ENCODE data around the gene HOXD12. TPM values are rescaled to one million over a fixed set of nuclear protein-coding genes. Genes with fewer than 3 reads are reported as not detected.

HOXD12 gene
- total and polyA plus RNA-seq, 5 experiments from 2014 or later = not detected

- H3K36me3 Mint-ChIP-seq = no peaks in the 10 kb centered on the region
- peaks cover 65 to 100% (median 87%) of the 10 kb centered on the region in 5 donors for H3K27me3 Mint-ChIP-seq
- H3K4me1 Mint-ChIP-seq = peaks cover 4 to 21% (median 11%) of the 10 kb centered on the region in 4 donors
These were observed 46.5 kb downstream of the HOXD12 start for GRCh38 chr2:176146101-176146500.

GRCh38 chr2:176146645-176147044, 47.0 kb downstream of the HOXD12 start:
- Mint-ChIP-seq H3K27ac (no peak overlapping the region), H3K4me3 (no peak overlapping the region), H3K9me3 (peaks cover 0 to 7% (median 0%) of the 10 kb centered on the region in 9 donors), H3K4me1 (peaks cover 4 to 17% (median 8%) of the 10 kb centered on the region in 4 donors), H3K27me3 (peaks cover 63 to 100% (median 87%) of the 10 kb centered on the region in 5 donors), H3K36me3 (no peaks in the 10 kb centered on the region)
- DNase-seq (no peak), ATAC-seq (no peak)
- POLR2A ChIA-PET = interaction anchor here (0.5 kb wide), 1 partner anchor 14 kb away, joined by 3 read pairs; no protein-coding TSS in a partner anchor

More at GRCh38 chr2:176146101-176146500, 46.5 kb downstream of the HOXD12 start:
- ATAC-seq (no peak), DNase-seq (no peak)
- POLR2A ChIA-PET = interaction anchor here (0.5 kb wide), 1 partner anchor 13 kb away, joined by 3 read pairs; no protein-coding TSS in a partner anchor
- Mint-ChIP-seq H3K27ac (no peak overlapping the region), H3K9me3 (peaks cover 0 to 9% (median 0%) of the 10 kb centered on the region in 9 donors), H3K4me3 (no peak overlapping the region)

- POLR2A ChIA-PET = no interaction called here
- H3K36me3 Mint-ChIP-seq = no peaks in the 10 kb centered on the region
- ATAC-seq = no peak
These were observed 47.7 kb downstream of the HOXD12 start for GRCh38 chr2:176147210-176147799.

DNA sequence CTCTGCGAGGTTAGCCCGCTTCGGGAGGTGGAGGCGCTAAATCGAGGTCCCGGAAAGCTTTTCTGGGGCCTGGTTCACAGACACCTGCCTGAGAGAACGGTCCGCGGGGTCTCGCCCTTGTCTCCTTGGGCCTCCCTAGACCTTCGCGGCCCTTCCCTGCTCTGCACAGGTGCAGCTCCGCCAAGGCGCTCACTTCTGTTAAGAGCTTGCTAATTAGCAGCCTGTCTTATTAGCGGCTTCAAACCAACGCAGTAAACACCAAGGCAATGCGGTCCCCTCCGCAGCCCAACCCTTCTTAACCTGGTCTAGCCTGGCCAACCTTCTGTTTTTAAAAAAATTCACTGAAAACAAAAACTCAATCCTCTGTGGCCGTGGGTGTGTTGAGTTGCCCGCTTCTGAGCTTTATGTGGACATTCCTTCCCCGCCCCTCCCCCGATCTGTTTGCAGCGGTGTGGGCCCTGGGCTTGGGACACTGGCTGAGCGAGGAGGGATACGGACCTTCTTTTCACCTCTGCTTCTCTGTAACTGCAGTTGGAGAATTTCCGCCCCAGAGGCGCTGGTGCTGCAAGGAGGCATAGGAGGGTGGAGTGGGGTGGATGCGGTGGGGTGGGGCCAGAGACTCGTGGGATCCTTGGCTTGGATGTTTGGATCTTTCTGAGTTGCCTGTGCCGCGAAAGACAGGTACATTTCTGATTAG, 48.4 kb downstream of the HOXD12 start:
- peaks cover 4 to 18% (median 11%) of the 10 kb centered on the region in 4 donors for H3K4me1 Mint-ChIP-seq
- peak overlapping the region in 3 of 10 donors; percentile 9 to 55 (median 50) for H3K4me3 Mint-ChIP-seq
- H3K36me3 Mint-ChIP-seq = no peaks in the 10 kb centered on the region
- peak overlapping the region in 1 of 10 donors; percentile 69 for H3K27ac Mint-ChIP-seq
- POLR2A ChIA-PET = no interaction called here
- DNase-seq (no peak), ATAC-seq (no peak)
- peaks cover 60 to 96% (median 79%) of the 10 kb centered on the region in 5 donors for H3K27me3 Mint-ChIP-seq
- H3K9me3 Mint-ChIP-seq = peaks cover 0 to 7% (median 0%) of the 10 kb centered on the region in 9 donors

More at GRCh38 chr2:176147210-176147799, 47.7 kb downstream of the HOXD12 start:
- peak overlapping the region in 2 of 10 donors; percentile 9 to 38 for H3K4me3 Mint-ChIP-seq
- H3K4me1 Mint-ChIP-seq = peaks cover 4 to 17% (median 9%) of the 10 kb centered on the region in 4 donors
- H3K9me3 Mint-ChIP-seq = peaks cover 0 to 7% (median 0%) of the 10 kb centered on the region in 9 donors
- DNase-seq = no peak
- no peak overlapping the region for H3K27ac Mint-ChIP-seq
- peaks cover 60 to 96% (median 80%) of the 10 kb centered on the region in 5 donors for H3K27me3 Mint-ChIP-seq

DNA sequence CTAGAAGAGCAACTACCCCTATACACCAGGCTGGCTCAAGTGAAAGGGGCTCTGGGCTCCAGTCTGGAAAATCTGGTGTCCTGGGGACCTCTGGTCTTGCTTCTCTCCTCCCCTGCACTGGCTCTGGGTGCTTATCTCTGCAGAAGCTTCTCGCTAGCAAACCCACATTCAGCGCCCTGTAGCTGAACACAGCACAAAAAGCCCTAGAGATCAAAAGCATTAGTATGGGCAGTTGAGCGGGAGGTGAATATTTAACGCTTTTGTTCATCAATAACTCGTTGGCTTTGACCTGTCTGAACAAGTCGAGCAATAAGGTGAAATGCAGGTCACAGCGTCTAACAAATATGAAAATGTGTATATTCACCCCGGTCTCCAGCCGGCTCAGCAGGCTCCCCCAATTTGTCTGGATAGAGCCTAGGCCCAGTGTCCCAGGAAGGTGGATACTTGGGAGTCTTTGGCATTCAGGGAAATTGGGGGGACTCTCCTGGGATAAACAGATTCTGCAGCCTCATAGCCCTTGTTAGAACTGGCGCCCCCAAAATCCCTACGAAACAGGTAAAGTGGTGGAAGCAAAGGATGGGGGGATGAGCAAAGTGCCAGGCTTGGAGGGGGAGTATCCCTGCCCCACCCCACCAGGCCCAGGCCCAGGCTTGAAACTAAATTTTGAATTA, 49.3 kb downstream of the HOXD12 start:
- Mint-ChIP-seq H3K4me1 (peaks cover 4 to 18% (median 11%) of the 10 kb centered on the region in 4 donors), H3K27me3 (peaks cover 56 to 96% (median 79%) of the 10 kb centered on the region in 5 donors), H3K27ac (no peak overlapping the region), H3K9me3 (peaks cover 0 to 7% (median 0%) of the 10 kb centered on the region in 9 donors), H3K36me3 (no peaks in the 10 kb centered on the region), H3K4me3 (no peak overlapping the region)
- no peak for DNase-seq
- POLR2A ChIA-PET = no interaction called here
- no peak for ATAC-seq

DNA sequence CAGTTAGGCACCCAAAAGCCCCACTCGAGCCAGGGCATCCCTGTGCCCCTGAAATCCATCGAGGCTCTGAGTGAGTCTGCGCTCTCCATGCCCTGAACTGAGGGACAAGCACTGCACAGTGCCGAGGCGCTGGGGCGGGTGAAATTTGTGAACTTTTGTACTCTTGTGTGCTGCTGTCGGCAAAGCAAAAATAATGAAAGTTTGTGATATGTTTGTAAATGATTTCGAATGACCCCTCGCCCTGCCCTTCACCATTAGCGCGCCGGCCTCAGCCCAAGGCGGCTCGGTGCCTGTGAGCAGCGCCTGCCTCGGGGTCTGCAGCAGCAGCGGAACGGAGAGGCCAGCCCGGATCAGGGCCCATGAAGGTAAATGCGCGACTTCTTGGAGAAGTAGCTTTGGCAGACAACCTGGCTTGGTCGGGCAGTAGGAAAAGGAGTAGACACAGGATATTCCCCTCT, 49.9 kb downstream of the HOXD12 start:
- ATAC-seq = no peak
- Mint-ChIP-seq H3K4me3 (peak overlapping the region in 1 of 10 donors; percentile 36), H3K4me1 (peaks cover 4 to 18% (median 11%) of the 10 kb centered on the region in 4 donors), H3K27me3 (peaks cover 57 to 96% (median 82%) of the 10 kb centered on the region in 5 donors), H3K9me3 (peaks cover 0 to 7% (median 0%) of the 10 kb centered on the region in 9 donors), H3K27ac (no peak overlapping the region), H3K36me3 (no peaks in the 10 kb centered on the region)
- POLR2A ChIA-PET = no interaction called here
- no peak for DNase-seq

- no peak for ATAC-seq
- H3K9me3 Mint-ChIP-seq = peaks cover 0 to 7% (median 0%) of the 10 kb centered on the region in 9 donors
- POLR2A ChIA-PET = no interaction called here
- H3K27ac Mint-ChIP-seq = peak overlapping the region in 1 of 10 donors; percentile 2
- peak overlapping the region in 2 of 10 donors; percentile 29 to 36 for H3K4me3 Mint-ChIP-seq
- H3K36me3 Mint-ChIP-seq = no peaks in the 10 kb centered on the region
- no peak for DNase-seq
- H3K4me1 Mint-ChIP-seq = peaks cover 4 to 18% (median 11%) of the 10 kb centered on the region in 4 donors
- H3K27me3 Mint-ChIP-seq = peaks cover 55 to 96% (median 81%) of the 10 kb centered on the region in 5 donors
These were observed 50.5 kb downstream of the HOXD12 start for GRCh38 chr2:176149939-176150583.

GRCh38 chr2:176150584-176151441, 51.2 kb downstream of the HOXD12 start:
- Mint-ChIP-seq H3K9me3 (peaks cover 0 to 4% (median 0%) of the 10 kb centered on the region in 9 donors), H3K36me3 (no peaks in the 10 kb centered on the region), H3K27ac (peak overlapping the region in 2 of 10 donors; percentile 2 to 76), H3K4me3 (peak overlapping the region in 2 of 10 donors; percentile 35 to 60), H3K4me1 (peaks cover 4 to 18% (median 11%) of the 10 kb centered on the region in 4 donors), H3K27me3 (peaks cover 57 to 96% (median 81%) of the 10 kb centered on the region in 5 donors)
- no peak for ATAC-seq
- no peak for DNase-seq
- POLR2A ChIA-PET = no interaction called here

DNA sequence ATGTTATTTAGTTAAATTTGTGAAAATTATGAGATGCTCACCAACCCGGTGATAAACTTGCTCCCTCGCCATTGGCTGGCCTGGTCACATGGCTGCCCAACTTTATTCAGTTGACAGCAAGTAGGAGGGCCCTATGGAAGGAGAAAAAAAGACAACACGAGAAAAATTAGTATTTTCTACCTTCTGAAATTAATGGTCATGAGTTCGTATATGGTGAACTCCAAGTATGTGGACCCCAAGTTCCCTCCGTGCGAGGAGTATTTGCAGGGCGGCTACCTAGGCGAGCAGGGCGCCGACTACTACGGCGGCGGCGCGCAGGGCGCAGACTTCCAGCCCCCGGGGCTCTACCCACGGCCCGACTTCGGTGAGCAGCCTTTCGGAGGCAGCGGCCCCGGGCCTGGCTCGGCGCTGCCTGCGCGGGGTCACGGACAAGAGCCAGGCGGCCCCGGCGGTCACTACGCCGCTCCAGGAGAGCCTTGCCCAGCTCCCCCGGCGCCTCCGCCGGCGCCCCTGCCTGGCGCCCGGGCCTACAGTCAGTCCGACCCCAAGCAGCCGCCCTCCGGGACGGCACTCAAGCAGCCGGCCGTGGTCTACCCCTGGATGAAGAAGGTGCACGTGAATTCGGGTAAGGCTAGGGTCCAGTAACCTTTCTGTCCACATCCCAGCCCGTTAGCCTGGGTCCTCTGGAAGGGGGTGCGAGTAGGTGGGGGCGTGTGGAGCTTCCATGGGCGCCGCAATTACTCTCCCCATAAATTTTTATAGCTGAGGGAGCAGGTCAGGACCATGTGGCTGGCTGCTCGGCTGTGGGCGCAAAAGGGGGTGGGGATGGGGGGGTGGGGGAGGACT, 52.1 kb downstream of the HOXD12 start, which contains the start of gene HOXD4:
TSS of gene HOXD4 (plus strand) at position 109 of the 846 bp plus-strand sequence. CDS start at position 193, 84 bp downstream.
- Mint-ChIP-seq H3K4me3 (peak within 1 kb of the TSS in 3 of 10 donors; percentile 35 to 60 (median 54)), H3K27me3 (peaks cover 53 to 96% (median 80%) of the 10 kb centered on the region in 5 donors), H3K4me1 (peaks cover 5 to 20% (median 11%) of the 10 kb centered on the region in 4 donors), H3K9me3 (peaks cover 0 to 4% (median 0%) of the 10 kb centered on the region in 9 donors), H3K27ac (peak within 1 kb of the TSS in 2 of 10 donors; percentile 2 to 76), H3K36me3 (no peaks in the 10 kb centered on the region)
- no peak for ATAC-seq
- POLR2A ChIA-PET = no interaction called here
- no peak for DNase-seq

All from naive thymus-derived CD8-positive, alpha-beta T cell (primary cell).